HG02678 (cell line): ENCODE results near the gene WIPF3.

Source experiments
- ATAC-seq: cut with Tn5 transposase; IDR thresholded peaks from one replicate; pipeline ENCODE4 v1.9.1; 2021; ENCODE audit warnings: mild to moderate bottlenecking, moderate library complexity; ENCODE audit not compliant: unreplicated experiment

Gene WIPF3

GRCh38 chr7:29806208-29806994, at the start of gene WIPF3:
TSS of gene WIPF3 (plus strand) at chr7:29806508. CDS start at chr7:29834725, 28,217 bp downstream.
- no peak for ATAC-seq

- no peak for ATAC-seq
Measured at GRCh38 chr7:29763266-29763665, 43.0 kb upstream of the WIPF3 start.

- no peak for ATAC-seq
Measured at GRCh38 chr7:29764227-29764626, 42.1 kb upstream of the WIPF3 start.

- ATAC-seq = no peak
Measured at GRCh38 chr7:29765490-29765889, 40.8 kb upstream of the WIPF3 start.

GRCh38 chr7:29770371-29770770, 35.9 kb upstream of the WIPF3 start:
- no peak for ATAC-seq

GRCh38 chr7:29771081-29771816, 35.1 kb upstream of the WIPF3 start:
- ATAC-seq = no peak

- no peak for ATAC-seq
Measured at GRCh38 chr7:29779017-29779416, 27.3 kb upstream of the WIPF3 start.

GRCh38 chr7:29780346-29780745, 26.0 kb upstream of the WIPF3 start:
- ATAC-seq = no peak

- no peak for ATAC-seq
Measured at GRCh38 chr7:29783671-29784070, 22.6 kb upstream of the WIPF3 start.

GRCh38 chr7:29793507-29793906, 12.8 kb upstream of the WIPF3 start:
- no peak for ATAC-seq

- no peak for ATAC-seq
Measured at GRCh38 chr7:29794959-29795629, 11.2 kb upstream of the WIPF3 start.

GRCh38 chr7:29795696-29796580, 10.4 kb upstream of the WIPF3 start:
- ATAC-seq = no peak

- ATAC-seq = no peak
Measured at GRCh38 chr7:29797112-29797944, 9.0 kb upstream of the WIPF3 start.

- no peak for ATAC-seq
Measured at GRCh38 chr7:29798422-29798821, 7.9 kb upstream of the WIPF3 start.

- no peak for ATAC-seq
Measured at GRCh38 chr7:29801929-29802328, 4.4 kb upstream of the WIPF3 start.

GRCh38 chr7:29805031-29805430, 1.3 kb upstream of the WIPF3 start:
- no peak for ATAC-seq

- ATAC-seq = no peak
Measured at GRCh38 chr7:29805886-29806207, 461 bp upstream of the WIPF3 start.

- no peak for ATAC-seq
Measured at GRCh38 chr7:29806995-29807841, 910 bp downstream of the WIPF3 start.
